SK-N-SH (cell line): ENCODE results near the gene SLC37A3. TPM values are rescaled to one million over a fixed set of nuclear protein-coding genes. Genes with fewer than 3 reads are reported as not detected.
"Not testable (repeated sequence)": the region's sequence is repeated elsewhere in the genome, so short reads cannot be mapped to it uniquely, and the experiment has no call there.

Source experiments
- CTCF ChIA-PET: fragments of 300-600, 350-600 bp; formaldehyde crosslinking; extraction: SDS; loops from one replicate; lab custom pipeline; 2021; lab: Yijun Ruan, JAX
- POLR2A ChIA-PET: fragments of 350-600 bp; sonication (Branson Sonifier 250); formaldehyde crosslinking; extraction: SDS; loops from one replicate; lab custom pipeline; 2020; ENCODE audit warnings: antibody characterized with exemption, inconsistent platforms; lab: Yijun Ruan, JAX
- DNase-seq: peaks from one replicate; pipeline ENCODE4 v3.0.0; 2012
- H2AFZ ChIP-seq: fragments of 200-600 bp; sonication (generic); 2 replicates; pipeline ENCODE4 v1.8.1; 2016; ENCODE audit warnings: antibody characterized with exemption, mild to moderate bottlenecking, low read depth
- H3F3A ChIP-seq: fragments of 200-600 bp; sonication (generic); replicated peaks from 2 replicates; pipeline ENCODE3; 2016; ENCODE audit warnings: antibody characterized with exemption, mild to moderate bottlenecking; ENCODE audit not compliant: insufficient read depth
- H3K27ac ChIP-seq, 2 experiments: fragments of 200-500 bp in 1 of 2; fragments of 200-600 bp in 1 of 2; sonication (Bioruptor generic) in 1 of 2; sonication (generic), shearing (Covaris generic) in 1 of 2; 2 replicates each; pipeline versions ENCODE4 v1.5.1 to v1.6.1; 2014 to 2016; ENCODE audit warnings: low read depth in 2 of 2, inconsistent platforms in 1 of 2, low read length in 1 of 2, mild to moderate bottlenecking in 1 of 2, mixed read lengths in 1 of 2
- H3K27me3 ChIP-seq: fragments of 200-600 bp; sonication (generic), shearing (Covaris generic); 2 replicates; pipeline ENCODE4 v1.6.1; 2016; ENCODE audit warnings: mixed run types; ENCODE audit not compliant: insufficient read depth
- H3K36me3 ChIP-seq, 2 experiments: fragments of 200-500 bp in 1 of 2; fragments of 200-600 bp in 1 of 2; sonication (Bioruptor generic) in 1 of 2; sonication (generic) in 1 of 2; replicated peaks in 1 of 2; 2 replicates each; pipeline versions ENCODE3 to v1.5.1; 2014 to 2016; ENCODE audit warnings: low read length in 1 of 2, mild to moderate bottlenecking in 1 of 2; ENCODE audit not compliant: insufficient read depth in 2 of 2, control insufficient read depth in 1 of 2
- H3K4me1 ChIP-seq, 2 experiments: fragments of 200-500 bp in 1 of 2; fragments of 200-600 bp in 1 of 2; sonication (Bioruptor generic) in 1 of 2; sonication (generic), shearing (Covaris generic) in 1 of 2; 2 replicates each; pipeline versions ENCODE4 v1.5.1 to v1.6.1; 2014 to 2016; ENCODE audit warnings: low read depth in 1 of 2, low read length in 1 of 2, mixed run types in 1 of 2; ENCODE audit not compliant: insufficient read depth in 2 of 2, control insufficient read depth in 1 of 2
- H3K4me2 ChIP-seq: fragments of 200-600 bp; sonication (generic), shearing (Covaris generic); 2 replicates; pipeline ENCODE4 v1.6.1; 2017; ENCODE audit warnings: mixed run types
- H3K4me3 ChIP-seq, 2 experiments: fragments of 200-500 bp in 1 of 2; fragments of 200-600 bp in 1 of 2; sonication (Bioruptor generic) in 1 of 2; sonication (generic), shearing (Covaris generic) in 1 of 2; 2 replicates each; pipeline versions ENCODE4 v1.5.1 to v1.8.1; 2014 to 2016; ENCODE audit warnings: low read depth in 2 of 2, inconsistent platforms in 1 of 2, low read length in 1 of 2, mild to moderate bottlenecking in 1 of 2, mixed read lengths in 1 of 2, moderate library complexity in 1 of 2
- H3K79me2 ChIP-seq: fragments of 200-600 bp; sonication (generic); 2 replicates; pipeline ENCODE4 v1.8.1; 2017; ENCODE audit warnings: mild to moderate bottlenecking; ENCODE audit not compliant: insufficient read depth
- H3K9ac ChIP-seq: fragments of 200-600 bp; sonication (generic); 2 replicates; pipeline ENCODE4 v1.6.1; 2017; ENCODE audit warnings: mixed run types
- H3K9me2 ChIP-seq: fragments of 200-600 bp; sonication (generic); 2 replicates; pipeline ENCODE4 v1.6.1; 2017; ENCODE audit warnings: mixed run types
- H3K9me3 ChIP-seq: fragments of 200-600 bp; sonication (generic); 2 replicates; pipeline ENCODE4 v1.6.1; 2017; ENCODE audit warnings: mixed run types, mild to moderate bottlenecking, moderate library complexity
- H4K20me1 ChIP-seq: fragments of 200-600 bp; sonication (generic); 2 replicates; pipeline ENCODE4 v1.6.1; 2017; ENCODE audit warnings: mild to moderate bottlenecking, mixed run types; ENCODE audit not compliant: insufficient read depth
- CHD2 ChIP-seq: fragments of 150-350 bp; IDR thresholded peaks from 2 replicates; pipeline ENCODE4 v1.6.1; 2018; ENCODE audit warnings: low read length; ENCODE audit not compliant: partially characterized antibody
- EP300 ChIP-seq, 2 experiments: IDR thresholded peaks; 2 replicates each; pipeline versions ENCODE4 v1.4.0 to v1.6.1; 2012; ENCODE audit warnings: borderline replicate concordance in 1 of 2, low read depth in 1 of 2, low read length in 1 of 2
- FOXM1 ChIP-seq: IDR thresholded peaks from 2 replicates; pipeline ENCODE4 v1.4.0; 2012; ENCODE audit warnings: low read depth, mild to moderate bottlenecking
- GABPA ChIP-seq: IDR thresholded peaks from 2 replicates; pipeline ENCODE4 v1.4.0; 2012; ENCODE audit warnings: low read depth, mild to moderate bottlenecking
- IRF3 ChIP-seq: fragments of 150-350 bp; IDR thresholded peaks from 2 replicates; pipeline ENCODE4 v1.6.1; 2016; ENCODE audit warnings: mild to moderate bottlenecking, low read depth, low read length
- MEF2A ChIP-seq: IDR thresholded peaks from 2 replicates; pipeline ENCODE4 v1.4.0; 2012; ENCODE audit warnings: low read depth, borderline replicate concordance
- RFX5 ChIP-seq: IDR thresholded peaks from 2 replicates; pipeline ENCODE4 v1.6.1; 2012; ENCODE audit warnings: mild to moderate bottlenecking, improper control_type of control experiment, low read length
- TCF12 ChIP-seq: IDR thresholded peaks from 2 replicates; pipeline ENCODE4 v1.4.0; 2012
- TEAD4 ChIP-seq: IDR thresholded peaks from 2 replicates; pipeline ENCODE4 v1.4.0; 2012; ENCODE audit warnings: mild to moderate bottlenecking, borderline replicate concordance; ENCODE audit not compliant: insufficient read depth
- USF1 ChIP-seq: IDR thresholded peaks from 2 replicates; pipeline ENCODE4 v1.4.0; 2012; ENCODE audit warnings: low read depth, borderline replicate concordance
- YY1 ChIP-seq: IDR thresholded peaks from 2 replicates; pipeline ENCODE4 v1.4.0; 2012; ENCODE audit warnings: low read depth, mild to moderate bottlenecking
- WGBS: methylation state at CpG from one replicate; pipeline ENCODE4 v1.1.6; 2017; ENCODE audit warnings: low lambda C conversion rate; 5-methylcytosine and 5-hydroxymethylcytosine counted together
- polyA plus RNA-seq, 3 experiments: library from polyadenylated mRNA; depleted of rRNA; stranded (reverse); fragments of >200 nt; gene quantifications; 2 replicates each; pipeline ENCODE4 v1.2.3, GENCODE V29; 2012
- TF ChIP-seq, protein P1 (sequence below): IDR thresholded peaks from 2 replicates; pipeline ENCODE4; 2012
- TF ChIP-seq, protein P2 (sequence below): IDR thresholded peaks from 2 replicates; pipeline ENCODE4 v1.6.1; 2012; ENCODE audit warnings: mild to moderate bottlenecking, low read depth, low read length, moderate library complexity

SLC37A3 gene
- polyA plus RNA-seq, 1 of the 3 experiments (the other 2 are of a cell fraction), result 53.3 TPM

DNA sequence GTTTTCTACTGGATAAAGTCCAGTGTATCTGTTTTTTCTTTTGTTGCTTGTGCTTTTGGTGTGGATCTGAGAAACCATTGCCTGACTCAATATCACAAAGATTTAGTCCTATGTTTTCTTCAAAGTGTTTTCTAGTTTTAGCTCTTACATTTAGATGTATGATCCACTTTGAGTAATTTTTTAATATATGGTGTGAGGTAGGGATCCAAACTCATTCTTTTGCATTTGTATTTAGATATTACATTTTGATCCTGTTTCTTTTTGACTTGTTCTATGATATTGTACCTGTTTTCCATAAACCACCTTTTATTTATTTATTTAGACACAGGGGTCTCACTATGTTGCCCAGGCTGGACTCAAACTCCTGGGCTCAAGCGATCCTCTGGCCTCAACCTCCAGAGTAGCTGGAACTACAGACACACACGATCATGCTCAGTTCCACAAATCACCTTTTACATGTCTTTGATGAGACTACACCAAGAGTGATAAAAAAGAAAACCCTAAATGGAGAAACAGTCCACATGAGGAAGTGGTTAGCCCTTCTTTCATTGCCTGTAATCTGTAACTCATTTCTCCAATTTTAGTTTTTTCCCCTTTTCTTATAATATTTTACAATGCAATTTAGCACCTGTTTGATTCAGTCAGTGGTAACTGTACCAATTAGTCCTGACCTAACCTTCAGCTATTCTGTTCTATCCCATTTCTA, 86.0 kb downstream of the SLC37A3 start (continued):
- TF ChIP-seq USF1, result no peak

DNA sequence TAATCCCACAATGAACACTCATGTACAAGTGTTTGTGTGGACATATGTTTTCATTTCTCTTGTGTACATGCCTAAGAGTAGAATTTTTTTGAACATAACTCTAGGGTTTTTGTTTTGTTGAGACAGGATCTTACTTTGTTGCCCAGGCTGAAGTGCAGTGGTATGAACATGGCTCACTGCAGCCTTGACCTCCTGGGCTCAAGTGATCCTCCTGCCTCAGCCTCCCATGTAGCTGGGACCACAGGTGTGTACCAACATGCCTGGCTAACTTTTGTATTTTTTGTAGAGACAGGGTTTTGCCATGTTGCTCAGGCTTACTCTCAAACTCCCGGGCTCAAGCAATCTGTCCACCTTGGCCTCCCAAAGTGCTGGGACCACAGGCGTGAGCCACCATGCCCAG, 87.2 kb downstream of the SLC37A3 start:
- H3K9me2 ChIP-seq, H3K27ac ChIP-seq, H3K36me3 ChIP-seq, H3K79me2 ChIP-seq, H3K4me3 ChIP-seq, H3K4me1 ChIP-seq, H3F3A ChIP-seq, POLR2A ChIA-PET, H3K9ac ChIP-seq, H3K4me2 ChIP-seq, H2AFZ ChIP-seq, CTCF ChIA-PET, H3K9me3 ChIP-seq, H4K20me1 ChIP-seq, H3K27me3 ChIP-seq, DNase-seq: not testable (repeated sequence)
- WGBS, result 70% methylated on average over 2 of the region's 2 CpGs

GRCh38 chr7:140310337-140311002, 87.9 kb downstream of the SLC37A3 start:
- no peak overlapping the region for H3K9ac ChIP-seq
- DNase-seq, result no peak
- CTCF ChIA-PET, result no interaction called here

More at GRCh38 chr7:140310337-140311002, 87.9 kb downstream of the SLC37A3 start:
- Histone ChIP-seq H3K4me3 (no peak overlapping the region), H3K4me2 (no peak overlapping the region), H2AFZ (no peak overlapping the region), H4K20me1 (no peaks in the 10 kb centered on the region), H3K9me3 (peaks cover 7% of the 10 kb centered on the region; the same call in 1 of the 2 replicates), H3K79me2 (no peaks in the 10 kb centered on the region), H3K27me3 (0 out of 2 replicates have a peak, but pooled peaks cover 8% of the 10 kb centered on the region), H3F3A (no peaks in the 10 kb centered on the region), H3K27ac (no peak overlapping the region), H3K9me2 (no peaks in the 10 kb centered on the region), H3K36me3 (no peaks in the 10 kb centered on the region), H3K4me1 (no peaks in the 10 kb centered on the region)
- POLR2A ChIA-PET, result no interaction called here
- WGBS, result 79% methylated on average over 3 of the region's 3 CpGs
- TF ChIP-seq FOXM1, result no peak
- TF ChIP-seq TEAD4, result no peak
- TF ChIP-seq CHD2, result no peak
- TF ChIP-seq EP300 (IDR thresholded peaks at IDR 0.05; ENCODE audit: borderline replicate concordance in 1 of 2, low read depth in 1 of 2, low read length in 1 of 2), result no peak
- no peak for TF ChIP-seq TCF12
- TF ChIP-seq, protein P1, sequence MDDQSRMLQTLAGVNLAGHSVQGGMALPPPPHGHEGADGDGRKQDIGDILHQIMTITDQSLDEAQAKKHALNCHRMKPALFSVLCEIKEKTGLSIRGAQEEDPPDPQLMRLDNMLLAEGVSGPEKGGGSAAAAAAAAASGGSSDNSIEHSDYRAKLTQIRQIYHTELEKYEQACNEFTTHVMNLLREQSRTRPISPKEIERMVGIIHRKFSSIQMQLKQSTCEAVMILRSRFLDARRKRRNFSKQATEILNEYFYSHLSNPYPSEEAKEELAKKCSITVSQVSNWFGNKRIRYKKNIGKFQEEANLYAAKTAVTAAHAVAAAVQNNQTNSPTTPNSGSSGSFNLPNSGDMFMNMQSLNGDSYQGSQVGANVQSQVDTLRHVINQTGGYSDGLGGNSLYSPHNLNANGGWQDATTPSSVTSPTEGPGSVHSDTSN, result no peak
- TF ChIP-seq, protein P2, sequence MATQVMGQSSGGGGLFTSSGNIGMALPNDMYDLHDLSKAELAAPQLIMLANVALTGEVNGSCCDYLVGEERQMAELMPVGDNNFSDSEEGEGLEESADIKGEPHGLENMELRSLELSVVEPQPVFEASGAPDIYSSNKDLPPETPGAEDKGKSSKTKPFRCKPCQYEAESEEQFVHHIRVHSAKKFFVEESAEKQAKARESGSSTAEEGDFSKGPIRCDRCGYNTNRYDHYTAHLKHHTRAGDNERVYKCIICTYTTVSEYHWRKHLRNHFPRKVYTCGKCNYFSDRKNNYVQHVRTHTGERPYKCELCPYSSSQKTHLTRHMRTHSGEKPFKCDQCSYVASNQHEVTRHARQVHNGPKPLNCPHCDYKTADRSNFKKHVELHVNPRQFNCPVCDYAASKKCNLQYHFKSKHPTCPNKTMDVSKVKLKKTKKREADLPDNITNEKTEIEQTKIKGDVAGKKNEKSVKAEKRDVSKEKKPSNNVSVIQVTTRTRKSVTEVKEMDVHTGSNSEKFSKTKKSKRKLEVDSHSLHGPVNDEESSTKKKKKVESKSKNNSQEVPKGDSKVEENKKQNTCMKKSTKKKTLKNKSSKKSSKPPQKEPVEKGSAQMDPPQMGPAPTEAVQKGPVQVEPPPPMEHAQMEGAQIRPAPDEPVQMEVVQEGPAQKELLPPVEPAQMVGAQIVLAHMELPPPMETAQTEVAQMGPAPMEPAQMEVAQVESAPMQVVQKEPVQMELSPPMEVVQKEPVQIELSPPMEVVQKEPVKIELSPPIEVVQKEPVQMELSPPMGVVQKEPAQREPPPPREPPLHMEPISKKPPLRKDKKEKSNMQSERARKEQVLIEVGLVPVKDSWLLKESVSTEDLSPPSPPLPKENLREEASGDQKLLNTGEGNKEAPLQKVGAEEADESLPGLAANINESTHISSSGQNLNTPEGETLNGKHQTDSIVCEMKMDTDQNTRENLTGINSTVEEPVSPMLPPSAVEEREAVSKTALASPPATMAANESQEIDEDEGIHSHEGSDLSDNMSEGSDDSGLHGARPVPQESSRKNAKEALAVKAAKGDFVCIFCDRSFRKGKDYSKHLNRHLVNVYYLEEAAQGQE, result no peak
- no peak for TF ChIP-seq YY1
- TF ChIP-seq MEF2A, result no peak
- no peak for TF ChIP-seq GABPA
- no peak for TF ChIP-seq RFX5
- TF ChIP-seq IRF3, result no peak
